Smooth muscle cell (in vitro differentiated cells): ENCODE measurements around the gene PDE4D. TPM values are rescaled to one million over a fixed set of nuclear protein-coding genes. Genes with fewer than 3 reads are reported as not detected.

Source experiments
- DNase-seq: peaks from one replicate; lab custom pipeline; 2025; ENCODE audit not compliant: unreplicated experiment; lab: John Stamatoyannopoulos, UW
- H2AFZ ChIP-seq: fragments of 200-600 bp; sonication (generic); 2 replicates; pipeline ENCODE4 v1.6.0; 2016; ENCODE audit warnings: antibody characterized with exemption, low read depth, mild to moderate bottlenecking
- H3F3A ChIP-seq: fragments of 200-600 bp; sonication (generic); 2 replicates; pipeline ENCODE4 v1.6.0; 2017; ENCODE audit warnings: antibody characterized with exemption, low read depth
- H3K27ac ChIP-seq: fragments of 200-600 bp; sonication (generic); 2 replicates; pipeline ENCODE4 v1.5.1; 2016; ENCODE audit warnings: low read depth, mild to moderate bottlenecking
- H3K27me3 ChIP-seq: fragments of 200-600 bp; sonication (generic); 2 replicates; pipeline ENCODE4 v1.6.1; 2016; ENCODE audit warnings: low read depth, mild to moderate bottlenecking
- H3K36me3 ChIP-seq: fragments of 200-600 bp; sonication (generic); 2 replicates; pipeline ENCODE4 v1.5.1; 2016; ENCODE audit warnings: low read depth
- H3K4me1 ChIP-seq: fragments of 200-600 bp; sonication (generic); 2 replicates; pipeline ENCODE4 v1.5.1; 2016; ENCODE audit warnings: low read depth
- H3K4me2 ChIP-seq: fragments of 200-600 bp; sonication (generic); 2 replicates; pipeline ENCODE4 v1.6.0; 2016; ENCODE audit warnings: mild to moderate bottlenecking
- H3K4me3 ChIP-seq: fragments of 200-600 bp; sonication (generic); 2 replicates; pipeline ENCODE4 v1.5.1; 2016; ENCODE audit warnings: mild to moderate bottlenecking
- H3K79me2 ChIP-seq: fragments of 200-600 bp; sonication (generic); 2 replicates; pipeline ENCODE4 v1.6.0; 2016; ENCODE audit warnings: low read depth, mild to moderate bottlenecking
- H3K9ac ChIP-seq: fragments of 200-600 bp; sonication (generic); 2 replicates; pipeline ENCODE4 v1.6.0; 2016; ENCODE audit warnings: low read depth
- H3K9me3 ChIP-seq: fragments of 200-600 bp; sonication (generic); replicated peaks from 2 replicates; pipeline ENCODE4 v1.5.1; 2016; ENCODE audit warnings: low read depth
- H4K20me1 ChIP-seq: fragments of 200-600 bp; sonication (generic); 2 replicates; pipeline ENCODE4 v1.6.0; 2016; ENCODE audit warnings: low read depth
- WGBS: methylation state at CpG from one replicate; pipeline ENCODE4 v1.1.7; 2016; ENCODE audit warnings: low lambda C conversion rate; 5-methylcytosine and 5-hydroxymethylcytosine counted together
- polyA plus RNA-seq: library from polyadenylated mRNA; unstranded; fragments of >200 nt; fragmentation: Nextera tagmentation; extraction: Ambion mirVana; gene quantifications from 2 replicates; pipeline ENCODE4 v1.2.1, GENCODE V29; 2016
- total RNA-seq: library from RNA; depleted of rRNA; stranded (reverse); fragments of >200 nt; gene quantifications from 2 replicates; pipeline ENCODE4 v1.2.3, GENCODE V29; 2014
- TF ChIP-seq, protein P1 (sequence below): fragments of 200-600 bp; sonication (generic); IDR thresholded peaks from 2 replicates; pipeline ENCODE4 v1.5.1; 2017; ENCODE audit warnings: borderline replicate concordance, mild to moderate bottlenecking, antibody characterized with exemption; ENCODE audit not compliant: insufficient read depth, poor library complexity, severe bottlenecking

Gene PDE4D
- total and polyA plus RNA-seq, 2 experiments from 2014 or later = 16.4 to 61.0 TPM

DNA sequence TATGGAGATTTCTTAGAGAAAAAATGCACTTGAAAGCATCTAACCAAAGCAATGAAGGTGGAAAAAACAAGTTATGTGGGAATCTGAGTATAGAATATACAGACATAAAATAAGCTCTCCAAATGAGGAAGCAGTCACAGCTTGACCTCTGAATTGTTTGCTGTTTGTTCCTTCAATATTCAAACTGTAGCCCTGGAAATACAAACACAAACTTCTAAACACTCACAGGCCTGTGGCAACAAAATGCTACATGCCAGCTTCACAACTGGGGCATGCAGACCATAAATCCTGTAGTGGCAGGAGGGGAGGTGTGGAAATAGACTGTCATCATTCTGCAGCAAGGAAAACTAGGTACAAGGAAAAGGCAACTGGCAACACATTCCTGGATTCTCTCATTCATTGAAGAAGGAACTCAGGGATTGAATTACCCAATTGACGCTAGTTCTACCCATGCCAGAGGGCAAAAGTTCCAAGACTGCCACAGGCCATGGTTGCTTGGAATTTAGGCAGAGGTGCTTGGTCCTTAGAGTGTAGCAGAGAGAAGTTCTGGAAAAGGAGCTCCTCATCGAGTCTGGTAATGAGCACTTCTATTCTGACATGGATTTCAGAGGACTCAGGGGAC is 349.6 kb downstream of the PDE4D start:
- Histone ChIP-seq H3K9ac (no peak overlapping the region), H3K4me2 (no peak overlapping the region), H3K79me2 (no peaks in the 10 kb centered on the region), H3K4me3 (no peak overlapping the region), H4K20me1 (peaks cover 75% of the 10 kb centered on the region), H3F3A (no peaks in the 10 kb centered on the region), H3K27ac (no peak overlapping the region), H3K36me3 (no peaks in the 10 kb centered on the region), H3K27me3 (no peaks in the 10 kb centered on the region), H3K9me3 (no peaks in the 10 kb centered on the region), H2AFZ (no peak overlapping the region), H3K4me1 (no peaks in the 10 kb centered on the region)
- TF ChIP-seq, protein P1, sequence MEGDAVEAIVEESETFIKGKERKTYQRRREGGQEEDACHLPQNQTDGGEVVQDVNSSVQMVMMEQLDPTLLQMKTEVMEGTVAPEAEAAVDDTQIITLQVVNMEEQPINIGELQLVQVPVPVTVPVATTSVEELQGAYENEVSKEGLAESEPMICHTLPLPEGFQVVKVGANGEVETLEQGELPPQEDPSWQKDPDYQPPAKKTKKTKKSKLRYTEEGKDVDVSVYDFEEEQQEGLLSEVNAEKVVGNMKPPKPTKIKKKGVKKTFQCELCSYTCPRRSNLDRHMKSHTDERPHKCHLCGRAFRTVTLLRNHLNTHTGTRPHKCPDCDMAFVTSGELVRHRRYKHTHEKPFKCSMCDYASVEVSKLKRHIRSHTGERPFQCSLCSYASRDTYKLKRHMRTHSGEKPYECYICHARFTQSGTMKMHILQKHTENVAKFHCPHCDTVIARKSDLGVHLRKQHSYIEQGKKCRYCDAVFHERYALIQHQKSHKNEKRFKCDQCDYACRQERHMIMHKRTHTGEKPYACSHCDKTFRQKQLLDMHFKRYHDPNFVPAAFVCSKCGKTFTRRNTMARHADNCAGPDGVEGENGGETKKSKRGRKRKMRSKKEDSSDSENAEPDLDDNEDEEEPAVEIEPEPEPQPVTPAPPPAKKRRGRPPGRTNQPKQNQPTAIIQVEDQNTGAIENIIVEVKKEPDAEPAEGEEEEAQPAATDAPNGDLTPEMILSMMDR = no peak
- DNase-seq = no peak
- 76% methylated on average over 2 of the region's 2 CpGs for WGBS

DNA sequence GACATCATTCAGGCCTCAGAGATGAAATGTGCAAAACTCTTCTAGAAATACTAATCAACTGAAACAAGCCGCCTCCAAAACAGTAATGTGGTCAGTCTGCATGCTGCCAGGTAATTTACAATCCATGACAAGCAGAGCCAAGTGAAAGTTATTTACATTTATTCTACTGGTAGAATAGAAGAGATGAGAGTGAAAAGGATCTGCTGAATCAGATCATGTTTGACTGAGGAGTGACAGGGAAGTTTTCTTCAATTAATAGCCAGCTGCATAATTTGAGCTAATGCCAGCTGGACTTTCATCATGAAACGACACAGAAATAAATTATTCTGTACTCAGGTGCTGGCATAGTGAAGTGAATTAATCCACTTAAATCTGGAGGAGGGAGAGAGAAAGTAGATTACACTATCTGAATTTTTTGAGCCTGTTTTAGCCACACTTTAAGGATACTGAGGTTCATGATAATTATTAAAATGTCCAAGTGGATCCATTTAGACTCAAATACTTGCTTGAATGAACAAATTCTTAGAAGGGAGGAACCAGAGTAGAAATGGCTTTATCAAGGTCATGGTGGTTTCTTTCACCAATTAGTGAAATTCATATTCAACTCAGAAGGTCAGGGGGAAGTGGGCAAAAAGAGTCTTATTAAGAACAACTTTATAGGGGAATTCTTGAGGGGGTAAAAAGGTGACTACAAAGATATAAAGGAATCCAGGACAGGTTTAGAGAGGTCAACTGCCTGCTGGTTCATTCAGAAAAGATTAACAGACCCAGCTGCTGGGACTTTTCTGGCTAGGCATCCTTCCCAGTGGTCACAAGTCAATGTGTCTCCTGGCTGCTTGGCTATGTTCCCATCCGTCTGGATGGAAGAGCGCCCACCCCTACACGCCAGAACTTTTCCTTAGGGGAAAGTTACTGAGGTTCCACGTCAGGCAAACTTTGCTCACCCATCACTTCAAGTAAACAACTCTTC is 350.4 kb downstream of the PDE4D start:
- WGBS = 81% methylated on average over 6 of the region's 6 CpGs
- no peaks in the 10 kb centered on the region for H3K4me1 ChIP-seq
- no peak overlapping the region for H3K9ac ChIP-seq
- H3K4me2 ChIP-seq = no peak overlapping the region
- TF ChIP-seq, protein P1 = no peak
- H3F3A ChIP-seq = no peaks in the 10 kb centered on the region
- no peaks in the 10 kb centered on the region for H3K79me2 ChIP-seq
- no peaks in the 10 kb centered on the region for H3K9me3 ChIP-seq
- H3K4me3 ChIP-seq = no peak overlapping the region
- no peak for DNase-seq
- H3K27ac ChIP-seq = no peak overlapping the region
- no peak overlapping the region for H2AFZ ChIP-seq
- H3K27me3 ChIP-seq = no peaks in the 10 kb centered on the region
- no peaks in the 10 kb centered on the region for H3K36me3 ChIP-seq
- peaks cover 68% of the 10 kb centered on the region for H4K20me1 ChIP-seq

GRCh38 chr5:59542306-59542705 is 351.2 kb downstream of the PDE4D start:
- H3K4me3 ChIP-seq = no peak overlapping the region
- DNase-seq = no peak
- no peak overlapping the region for H3K9ac ChIP-seq
- no peak overlapping the region for H3K4me2 ChIP-seq
- H3K27ac ChIP-seq = no peak overlapping the region
- H2AFZ ChIP-seq = no peak overlapping the region
- no peaks in the 10 kb centered on the region for H3K9me3 ChIP-seq
- TF ChIP-seq, protein P1 = no peak
- no peaks in the 10 kb centered on the region for H3K36me3 ChIP-seq
- peaks cover 61% of the 10 kb centered on the region for H4K20me1 ChIP-seq
- no peaks in the 10 kb centered on the region for H3K79me2 ChIP-seq
- H3F3A ChIP-seq = no peaks in the 10 kb centered on the region
- H3K27me3 ChIP-seq = no peaks in the 10 kb centered on the region
- H3K4me1 ChIP-seq = no peaks in the 10 kb centered on the region
